Activated CD8-positive, alpha-beta memory T cell treated with anti-CD3 and anti-CD28 coated beads for 1 hour (primary cell): ENCODE results near the gene TRAF3.
"Not testable (repeated sequence)": the region's sequence is repeated elsewhere in the genome, so short reads cannot be mapped to it uniquely, and the experiment has no call there.

ENCODE experiments used
- DNase-seq, 2 donors: peaks; one replicate each; pipeline ENCODE4 v3.0.0-alpha.2; 2020; ENCODE audit warnings: low read depth in 1 of 2; ENCODE audit errors: extremely low read depth in 1 of 2

The TRAF3 gene

GRCh38 chr14:102804858-102805257 lies 27.6 kb downstream of the TRAF3 start:
- DNase-seq, result no peak

GRCh38 chr14:102805371-102805891 lies 28.2 kb downstream of the TRAF3 start:
- DNase-seq, result no peak

- DNase-seq, result no peak
Measured at GRCh38 chr14:102805941-102806340, 28.7 kb downstream of the TRAF3 start.

- no peak for DNase-seq
Measured at GRCh38 chr14:102806447-102806846, 29.2 kb downstream of the TRAF3 start.

GRCh38 chr14:102807013-102807406 lies 29.8 kb downstream of the TRAF3 start:
- no peak for DNase-seq

GRCh38 chr14:102809870-102810269 lies 32.6 kb downstream of the TRAF3 start:
- no peak for DNase-seq

- DNase-seq, result no peak
Measured at GRCh38 chr14:102810523-102810922, 33.3 kb downstream of the TRAF3 start.

GRCh38 chr14:102811254-102811963 lies 34.2 kb downstream of the TRAF3 start:
- no peak for DNase-seq

- DNase-seq, result no peak
Measured at GRCh38 chr14:102811971-102812370, 34.7 kb downstream of the TRAF3 start.

GRCh38 chr14:102813691-102814090 lies 36.4 kb downstream of the TRAF3 start:
- no peak for DNase-seq

GRCh38 chr14:102817318-102817717 lies 40.1 kb downstream of the TRAF3 start:
- DNase-seq, result no peak

GRCh38 chr14:102817942-102818940 lies 41.0 kb downstream of the TRAF3 start:
- DNase-seq, result no peak

GRCh38 chr14:102819176-102819628 lies 42.0 kb downstream of the TRAF3 start:
- no peak for DNase-seq

GRCh38 chr14:102819747-102820330 lies 42.6 kb downstream of the TRAF3 start:
- no peak for DNase-seq

- no peak for DNase-seq
Measured at GRCh38 chr14:102821252-102821651, 44.0 kb downstream of the TRAF3 start.

- no peak for DNase-seq
Measured at GRCh38 chr14:102822311-102822863, 45.1 kb downstream of the TRAF3 start.

GRCh38 chr14:102822887-102823286 lies 45.6 kb downstream of the TRAF3 start:
- not testable (repeated sequence) for DNase-seq

GRCh38 chr14:102823546-102823945 lies 46.3 kb downstream of the TRAF3 start:
- no peak for DNase-seq

- no peak for DNase-seq
Measured at GRCh38 chr14:102824832-102825231, 47.6 kb downstream of the TRAF3 start.

GRCh38 chr14:102825307-102826095 lies 48.3 kb downstream of the TRAF3 start:
- DNase-seq, result no peak
